ENCODE data around the gene PIP5K1C.

The PIP5K1C gene

GRCh38 chr19:3684817-3685410 lies 15.4 kb downstream of the PIP5K1C start:
- Histone ChIP-seq H3K36me3 (ENCODE audit: insufficient read depth, low read length) (no peaks in the 10 kb centered on the region), H3K9me3 (ENCODE audit: low read length) (no peaks in the 10 kb centered on the region), H3K4me3 (ENCODE audit: low read length) (no peak overlapping the region), H2AFZ (ENCODE audit: low read depth, low read length) (no peak overlapping the region), H3K4me1 (ENCODE audit: insufficient read depth, low read length) (peaks cover 17% of the 10 kb centered on the region), H3K27me3 (ENCODE audit: insufficient read depth, low read length) (no peaks in the 10 kb centered on the region)

- no peaks in the 10 kb centered on the region for H3K27me3 ChIP-seq (ENCODE audit: insufficient read depth, low read length)
- no peaks in the 10 kb centered on the region for H3K36me3 ChIP-seq (ENCODE audit: insufficient read depth, low read length)
- peaks cover 17% of the 10 kb centered on the region for H3K4me1 ChIP-seq (ENCODE audit: insufficient read depth, low read length)
- no peaks in the 10 kb centered on the region for H3K9me3 ChIP-seq (ENCODE audit: low read length)
- no peak overlapping the region for H3K4me3 ChIP-seq (ENCODE audit: low read length)
- H2AFZ ChIP-seq (ENCODE audit: low read depth, low read length): no peak overlapping the region
Measured at GRCh38 chr19:3684054-3684816, 16.0 kb downstream of the PIP5K1C start.

DNA sequence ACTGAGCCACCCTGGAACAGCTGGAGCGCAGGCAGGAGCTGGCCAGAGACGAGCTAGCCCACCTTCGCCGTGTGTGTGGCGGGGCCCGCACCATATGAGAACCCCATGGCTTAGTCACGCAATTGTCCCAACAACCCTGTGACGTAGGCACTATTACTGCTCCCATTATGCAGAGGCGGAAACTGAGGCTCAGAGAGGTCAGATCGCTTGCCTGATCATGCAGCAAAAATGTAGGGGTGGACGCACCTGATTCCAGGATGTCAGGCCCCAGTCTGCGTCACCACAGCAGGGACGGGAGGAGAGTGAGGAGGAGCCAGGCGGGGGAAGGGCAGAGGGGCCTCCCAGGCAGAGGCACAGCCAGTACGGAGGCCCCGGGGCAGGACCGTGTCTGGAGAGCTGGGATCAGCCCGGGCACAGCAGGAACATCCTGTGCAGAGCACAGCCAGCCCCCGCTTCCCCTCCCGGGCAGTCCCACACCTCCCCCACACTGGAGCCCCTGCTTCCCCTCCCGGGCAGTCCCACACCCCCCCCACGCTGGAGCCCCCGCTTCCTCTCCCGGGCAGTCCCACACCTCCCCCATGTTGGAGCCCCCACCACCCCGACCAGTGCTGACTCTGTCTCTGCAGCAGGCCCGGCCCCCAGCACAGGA lies 16.7 kb downstream of the PIP5K1C start:
- H3K9me3 ChIP-seq (ENCODE audit: low read length): no peaks in the 10 kb centered on the region
- peaks cover 17% of the 10 kb centered on the region for H3K4me1 ChIP-seq (ENCODE audit: insufficient read depth, low read length)
- no peak overlapping the region for H3K4me3 ChIP-seq (ENCODE audit: low read length)
- no peak overlapping the region for H2AFZ ChIP-seq (ENCODE audit: low read depth, low read length)
- H3K36me3 ChIP-seq (ENCODE audit: insufficient read depth, low read length): no peaks in the 10 kb centered on the region
- H3K27me3 ChIP-seq (ENCODE audit: insufficient read depth, low read length): no peaks in the 10 kb centered on the region

- H3K9me3 ChIP-seq (ENCODE audit: low read length): no peaks in the 10 kb centered on the region
- no peaks in the 10 kb centered on the region for H3K27me3 ChIP-seq (ENCODE audit: insufficient read depth, low read length)
- no peak overlapping the region for H3K4me3 ChIP-seq (ENCODE audit: low read length)
- no peak overlapping the region for H2AFZ ChIP-seq (ENCODE audit: low read depth, low read length)
- H3K4me1 ChIP-seq (ENCODE audit: insufficient read depth, low read length): peaks cover 17% of the 10 kb centered on the region
- H3K36me3 ChIP-seq (ENCODE audit: insufficient read depth, low read length): no peaks in the 10 kb centered on the region
Measured at GRCh38 chr19:3682741-3683404, 17.4 kb downstream of the PIP5K1C start.

- no peaks in the 10 kb centered on the region for H3K27me3 ChIP-seq (ENCODE audit: insufficient read depth, low read length)
- H3K4me1 ChIP-seq (ENCODE audit: insufficient read depth, low read length): peaks cover 17% of the 10 kb centered on the region
- H3K9me3 ChIP-seq (ENCODE audit: low read length): no peaks in the 10 kb centered on the region
- no peaks in the 10 kb centered on the region for H3K36me3 ChIP-seq (ENCODE audit: insufficient read depth, low read length)
- H2AFZ ChIP-seq (ENCODE audit: low read depth, low read length): no peak overlapping the region
- H3K4me3 ChIP-seq (ENCODE audit: low read length): no peak overlapping the region
Measured at GRCh38 chr19:3682286-3682685, 18.0 kb downstream of the PIP5K1C start.

GRCh38 chr19:3680939-3681338 lies 19.3 kb downstream of the PIP5K1C start:
- Histone ChIP-seq H3K9me3 (ENCODE audit: low read length) (no peaks in the 10 kb centered on the region), H3K36me3 (ENCODE audit: insufficient read depth, low read length) (no peaks in the 10 kb centered on the region), H2AFZ (ENCODE audit: low read depth, low read length) (no peak overlapping the region), H3K4me1 (ENCODE audit: insufficient read depth, low read length) (peaks cover 17% of the 10 kb centered on the region), H3K27me3 (ENCODE audit: insufficient read depth, low read length) (no peaks in the 10 kb centered on the region), H3K4me3 (ENCODE audit: low read length) (no peak overlapping the region)

GRCh38 chr19:3679581-3679980 lies 20.7 kb downstream of the PIP5K1C start:
- peaks cover 15% of the 10 kb centered on the region for H3K4me1 ChIP-seq (ENCODE audit: insufficient read depth, low read length)
- no peak overlapping the region for H2AFZ ChIP-seq (ENCODE audit: low read depth, low read length)
- H3K27me3 ChIP-seq (ENCODE audit: insufficient read depth, low read length): no peaks in the 10 kb centered on the region
- H3K4me3 ChIP-seq (ENCODE audit: low read length): no peak overlapping the region
- no peaks in the 10 kb centered on the region for H3K9me3 ChIP-seq (ENCODE audit: low read length)
- H3K36me3 ChIP-seq (ENCODE audit: insufficient read depth, low read length): no peaks in the 10 kb centered on the region

DNA sequence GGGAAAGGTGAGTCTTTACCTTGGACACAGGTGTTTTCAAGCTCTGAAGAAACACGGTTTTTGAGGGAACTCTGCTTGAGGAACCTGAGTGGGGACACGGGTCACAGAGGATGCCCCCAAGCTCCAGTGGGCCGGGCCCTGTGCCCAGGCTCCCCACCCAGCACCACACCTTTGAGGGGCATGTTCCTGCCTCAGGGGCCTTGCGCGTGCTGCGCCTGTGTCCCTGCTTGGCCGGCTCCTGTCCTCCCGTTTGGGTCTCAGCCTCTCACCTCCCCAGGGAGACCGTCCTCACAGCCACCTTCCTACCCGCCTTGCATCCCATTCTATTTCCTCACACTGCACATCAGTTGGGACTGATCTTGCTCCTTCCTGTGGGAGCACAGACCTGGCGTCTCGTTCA lies 21.1 kb downstream of the PIP5K1C start:
- Histone ChIP-seq H3K36me3 (ENCODE audit: insufficient read depth, low read length) (no peaks in the 10 kb centered on the region), H3K27me3 (ENCODE audit: insufficient read depth, low read length) (no peaks in the 10 kb centered on the region), H3K4me3 (ENCODE audit: low read length) (no peak overlapping the region), H3K4me1 (ENCODE audit: insufficient read depth, low read length) (peaks cover 11% of the 10 kb centered on the region), H3K9me3 (ENCODE audit: low read length) (no peaks in the 10 kb centered on the region), H2AFZ (ENCODE audit: low read depth, low read length) (no peak overlapping the region)

- no peaks in the 10 kb centered on the region for H3K27me3 ChIP-seq (ENCODE audit: insufficient read depth, low read length)
- H3K4me3 ChIP-seq (ENCODE audit: low read length): no peak overlapping the region
- peaks cover 3% of the 10 kb centered on the region for H3K4me1 ChIP-seq (ENCODE audit: insufficient read depth, low read length)
- no peaks in the 10 kb centered on the region for H3K36me3 ChIP-seq (ENCODE audit: insufficient read depth, low read length)
- no peaks in the 10 kb centered on the region for H3K9me3 ChIP-seq (ENCODE audit: low read length)
- no peak overlapping the region for H2AFZ ChIP-seq (ENCODE audit: low read depth, low read length)
Measured at GRCh38 chr19:3678188-3678587, 22.1 kb downstream of the PIP5K1C start.

DNA sequence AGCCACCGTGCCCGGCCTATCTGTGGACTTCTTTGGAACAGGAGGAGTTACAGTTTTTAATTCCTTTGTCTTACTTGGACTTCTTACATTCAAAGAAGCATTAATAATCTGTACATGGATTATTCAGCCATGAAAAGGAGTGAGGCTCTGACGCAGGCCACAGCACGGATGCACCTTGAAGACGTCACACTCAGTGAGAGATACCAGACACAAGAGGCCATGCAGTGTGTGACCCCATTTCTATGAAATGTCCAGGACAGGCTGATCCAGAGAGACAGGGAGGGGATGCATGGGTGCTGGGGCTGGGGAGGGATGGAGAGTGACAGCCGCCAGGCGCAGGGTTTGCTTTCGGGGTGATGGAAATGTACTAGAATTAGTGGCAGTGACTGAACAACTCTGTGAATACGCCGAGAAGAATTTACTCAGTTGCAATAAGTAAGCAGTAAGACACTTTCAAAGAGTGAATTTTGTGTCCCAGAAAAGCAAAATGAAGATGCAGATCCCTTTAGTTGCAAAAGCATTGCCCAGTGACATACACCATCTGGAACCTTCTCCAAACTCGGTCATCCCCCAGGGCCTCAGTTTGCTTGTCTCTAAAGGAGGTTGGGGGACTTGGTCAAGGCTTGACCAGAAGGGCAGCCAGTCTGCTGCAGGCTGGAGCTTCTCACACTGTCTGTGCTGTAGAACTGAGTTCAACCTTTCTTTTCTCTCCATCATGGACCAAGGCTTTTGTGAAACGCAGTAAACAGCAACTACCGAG lies 25.3 kb downstream of the PIP5K1C start:
- Histone ChIP-seq H3K4me3 (ENCODE audit: low read length) (no peak overlapping the region), H3K9me3 (ENCODE audit: low read length) (no peaks in the 10 kb centered on the region), H3K27me3 (ENCODE audit: insufficient read depth, low read length) (no peaks in the 10 kb centered on the region), H3K4me1 (ENCODE audit: insufficient read depth, low read length) (peaks cover 27% of the 10 kb centered on the region), H2AFZ (ENCODE audit: low read depth, low read length) (no peak overlapping the region), H3K36me3 (ENCODE audit: insufficient read depth, low read length) (no peaks in the 10 kb centered on the region)

- H2AFZ ChIP-seq (ENCODE audit: low read depth, low read length): no peak overlapping the region
- no peak overlapping the region for H3K4me3 ChIP-seq (ENCODE audit: low read length)
- H3K9me3 ChIP-seq (ENCODE audit: low read length): no peaks in the 10 kb centered on the region
- no peaks in the 10 kb centered on the region for H3K27me3 ChIP-seq (ENCODE audit: insufficient read depth, low read length)
- no peaks in the 10 kb centered on the region for H3K36me3 ChIP-seq (ENCODE audit: insufficient read depth, low read length)
- peaks cover 37% of the 10 kb centered on the region for H3K4me1 ChIP-seq (ENCODE audit: insufficient read depth, low read length)
Measured at GRCh38 chr19:3673506-3674439, 26.5 kb downstream of the PIP5K1C start.

DNA sequence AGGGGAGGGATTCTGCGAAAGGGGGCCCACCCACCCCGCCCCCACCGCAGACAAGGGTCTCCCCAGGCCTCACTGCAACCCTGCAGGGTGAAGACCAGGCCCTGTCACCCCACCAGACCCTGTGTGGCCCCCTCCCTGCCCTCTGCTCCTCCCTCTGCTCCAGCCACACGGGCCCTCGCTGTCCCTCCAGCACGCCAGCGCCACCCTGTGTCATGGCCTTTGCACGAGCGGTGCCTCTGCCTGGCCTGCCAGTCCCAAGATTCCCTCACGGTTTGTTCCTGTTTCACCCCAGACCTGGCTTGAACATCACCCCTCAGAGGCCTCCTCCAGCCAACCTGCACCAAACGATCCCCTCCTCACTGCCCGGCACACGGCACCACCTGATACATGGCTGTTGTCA lies 27.3 kb downstream of the PIP5K1C start:
- H2AFZ ChIP-seq (ENCODE audit: low read depth, low read length): no peak overlapping the region
- H3K4me1 ChIP-seq (ENCODE audit: insufficient read depth, low read length): peaks cover 40% of the 10 kb centered on the region
- no peak overlapping the region for H3K4me3 ChIP-seq (ENCODE audit: low read length)
- H3K36me3 ChIP-seq (ENCODE audit: insufficient read depth, low read length): no peaks in the 10 kb centered on the region
- H3K9me3 ChIP-seq (ENCODE audit: low read length): no peaks in the 10 kb centered on the region
- H3K27me3 ChIP-seq (ENCODE audit: insufficient read depth, low read length): no peaks in the 10 kb centered on the region

Data from neuron (in vitro differentiated cells).